Omental fat pad (tissue), 4 donors: Measurements from ENCODE around the gene SPECC1L. TPM values are rescaled to one million over a fixed set of nuclear protein-coding genes. Genes with fewer than 3 reads are reported as not detected.
"Not testable (repeated sequence)": the region's sequence is repeated elsewhere in the genome, so short reads cannot be mapped to it uniquely, and the experiment has no call there.

Experiments
- ATAC-seq: fragments of 150-250 bp; one replicate; pipeline ENCODE4 v1.9.1; 2016; ENCODE audit warnings: mild to moderate bottlenecking, moderate library complexity; ENCODE audit not compliant: low FRiP score
- DNase-seq: peaks from one replicate; pipeline ENCODE4 v3.0.0-alpha.2; 2019; ENCODE audit warnings: low spot score
- CTCF ChIP-seq, 3 donors: fragments of 450-650 bp; IDR thresholded peaks; one replicate each; pipeline ENCODE4 v1.5.1; 2016 to 2017; ENCODE audit warnings: antibody characterized with exemption in 3 of 3, mild to moderate bottlenecking in 3 of 3, moderate library complexity in 2 of 3
- total RNA-seq, 4 donors: library from RNA; depleted of rRNA; stranded (reverse); fragments of >200 nt; gene quantifications; one replicate each; pipeline ENCODE4 v1.1.0, GENCODE V29; 2016

The SPECC1L gene
- total RNA-seq, 4 donors from 2014 or later, result 31.3 to 44.9 (median 35.6) TPM

DNA sequence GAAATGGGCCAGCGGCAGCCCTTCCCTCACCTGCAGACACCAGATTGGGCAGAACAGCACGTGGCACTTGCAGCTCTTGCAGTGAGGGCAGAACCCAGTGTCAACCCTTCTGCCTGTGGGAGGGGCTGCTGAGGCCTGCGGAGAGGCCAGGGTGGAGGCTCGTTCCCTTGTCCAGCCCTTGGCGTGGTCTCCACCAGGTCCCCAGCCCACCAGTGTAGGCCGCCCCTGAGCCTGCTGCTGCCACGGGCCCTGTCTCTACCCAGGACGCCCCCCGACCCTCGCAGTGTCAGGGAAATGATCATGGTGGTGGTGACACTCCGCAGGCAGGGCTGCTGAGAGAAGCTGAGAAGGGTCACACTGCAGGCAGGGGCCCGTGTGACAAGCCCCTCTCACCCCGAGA is 14.5 kb upstream of the SPECC1L start:
- not testable (repeated sequence) for DNase-seq, ATAC-seq

- not testable (repeated sequence) for DNase-seq, ATAC-seq
Measured at GRCh38 chr22:24256736-24257135, 13.9 kb upstream of the SPECC1L start.

GRCh38 chr22:24259459-24259858 is 11.2 kb upstream of the SPECC1L start:
- not testable (repeated sequence) for ATAC-seq, DNase-seq

- not testable (repeated sequence) for DNase-seq
Measured at GRCh38 chr22:24262185-24262749, 8.4 kb upstream of the SPECC1L start.

DNA sequence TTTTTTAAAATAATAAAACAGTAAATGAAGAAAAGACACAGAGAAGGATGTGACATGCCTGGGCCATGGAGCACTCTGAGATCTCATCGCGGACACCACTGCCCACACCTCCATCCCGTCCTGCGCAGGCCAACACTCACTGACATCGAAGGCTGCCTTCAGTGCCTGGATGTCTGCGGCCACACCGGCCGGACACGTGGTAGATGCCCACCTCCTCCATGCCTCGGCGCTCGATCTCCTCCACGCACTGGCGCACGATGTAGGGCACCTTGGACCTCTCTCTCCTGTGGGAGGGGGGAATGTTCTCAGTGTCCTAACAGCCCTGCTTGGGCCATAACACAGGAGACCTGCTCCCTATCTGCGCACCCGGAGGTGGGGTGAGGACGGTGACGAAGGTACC is 7.2 kb upstream of the SPECC1L start:
- not testable (repeated sequence) for ATAC-seq, DNase-seq

More at GRCh38 chr22:24262185-24262749, 8.4 kb upstream of the SPECC1L start:
- not testable (repeated sequence) for ATAC-seq

GRCh38 chr22:24264329-24264896 is 6.2 kb upstream of the SPECC1L start:
- ATAC-seq, DNase-seq: not testable (repeated sequence)

DNA sequence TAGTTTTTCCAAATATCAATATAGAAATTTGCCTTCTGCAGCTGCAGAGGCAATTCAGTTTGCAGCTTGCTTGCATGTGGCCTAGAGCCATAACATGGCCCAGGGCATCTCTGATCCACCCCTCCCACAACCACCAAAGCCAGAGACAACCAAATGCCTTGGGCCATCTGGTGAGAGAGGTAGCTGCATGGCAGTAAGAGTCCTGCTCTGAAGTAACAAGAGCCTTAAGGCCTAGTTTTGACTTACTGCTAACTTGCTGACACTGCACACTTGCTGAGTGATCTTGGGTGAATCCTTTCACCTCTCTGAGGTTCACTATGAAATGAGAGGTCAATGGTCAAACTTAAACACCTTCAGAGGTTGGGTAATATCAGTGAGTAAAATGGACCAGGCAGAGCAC is 4.9 kb upstream of the SPECC1L start:
- TF ChIP-seq CTCF (IDR thresholded peaks at IDR 0.05), result no peak
- ATAC-seq (no peak), DNase-seq (no peak)

GRCh38 chr22:24266495-24266894 is 4.1 kb upstream of the SPECC1L start:
- not testable (repeated sequence) for ATAC-seq, DNase-seq

DNA sequence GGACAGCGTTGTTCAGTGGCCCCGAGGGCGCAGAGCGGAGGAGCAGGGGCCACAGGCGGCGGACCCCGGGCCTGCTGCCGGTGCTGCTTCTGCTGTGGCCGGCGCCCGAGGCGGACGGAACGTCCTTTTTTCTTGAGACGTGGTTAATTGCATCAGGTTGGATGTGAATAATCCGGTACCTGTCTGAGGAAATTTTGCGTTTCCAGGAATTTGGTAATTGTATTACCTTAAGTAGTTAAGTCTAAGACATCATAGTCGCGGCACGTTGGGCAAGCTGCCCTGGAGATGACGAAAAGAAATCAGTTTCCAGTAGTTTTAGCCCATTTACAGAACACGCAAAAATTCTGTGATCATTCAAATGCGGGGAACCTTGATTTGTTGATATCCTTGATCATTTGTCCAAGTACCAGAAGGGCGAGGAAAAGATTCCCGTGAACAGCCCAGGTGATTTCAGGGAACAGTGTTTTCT is 789 bp downstream of the SPECC1L start:
- ATAC-seq, result peak; percentile 12
- DNase-seq, result no peak
- TF ChIP-seq CTCF (IDR thresholded peaks at IDR 0.05), result no peak

DNA sequence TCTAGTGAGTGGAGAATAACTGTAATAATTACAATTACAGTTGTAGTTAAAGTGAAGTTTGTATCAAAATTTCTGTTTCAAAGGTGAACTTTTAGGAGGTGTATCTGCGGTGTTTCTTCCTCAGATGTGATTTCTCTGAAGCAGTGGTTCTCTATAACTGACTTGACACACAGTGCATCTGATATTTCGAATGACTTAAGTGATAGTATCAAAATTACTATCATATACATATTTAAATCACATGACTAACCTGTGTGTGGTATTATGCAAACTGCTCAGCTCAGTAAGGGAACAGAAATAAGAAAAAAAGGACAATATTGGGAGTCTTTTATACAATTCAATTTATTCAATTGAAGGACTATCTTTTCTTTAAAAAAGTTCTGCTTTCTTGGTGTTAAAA is 2.4 kb downstream of the SPECC1L start:
- DNase-seq, ATAC-seq: not testable (repeated sequence)

- not testable (repeated sequence) for DNase-seq, ATAC-seq
Measured at GRCh38 chr22:24273906-24274305, 3.3 kb downstream of the SPECC1L start.

- not testable (repeated sequence) for DNase-seq, ATAC-seq
Measured at GRCh38 chr22:24274696-24275405, 4.2 kb downstream of the SPECC1L start.

DNA sequence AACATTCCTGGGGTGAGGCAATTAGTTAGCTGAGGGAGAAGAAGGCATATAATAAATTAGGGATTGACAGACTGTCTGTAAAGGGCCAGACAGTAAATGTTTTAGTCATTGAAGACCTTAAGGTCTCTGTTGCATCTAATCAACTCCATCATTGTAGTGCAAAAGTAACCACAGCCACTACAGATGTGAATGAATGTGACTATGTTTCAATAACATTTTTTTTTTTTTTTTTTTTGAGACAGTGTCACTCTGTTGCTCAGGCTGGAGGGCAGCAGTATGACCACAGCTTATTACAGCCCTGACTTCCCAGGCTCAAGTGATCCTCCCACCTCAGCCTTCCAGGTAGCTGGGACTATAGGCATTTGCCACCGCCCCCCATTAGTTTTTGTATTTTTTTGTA is 9.7 kb downstream of the SPECC1L start:
- ATAC-seq, DNase-seq: not testable (repeated sequence)
